MM.1S (cell line): ENCODE results near the gene ACE.

Source experiments
- EZH2 ChIP-seq: fragments of 300-600 bp; sonication (generic); optimal IDR thresholded peaks from 2 replicates; pipeline ENCODE3; 2017; ENCODE audit warnings: low read depth, mild to moderate bottlenecking, antibody characterized with exemption, low read length, mixed read lengths
- TF ChIP-seq, protein P1 (sequence below): fragments of 300-600 bp; sonication (generic); IDR thresholded peaks from 2 replicates; pipeline ENCODE4 v1.5.1; 2016; ENCODE audit warnings: antibody characterized with exemption, low read length, mixed read lengths

DNA sequence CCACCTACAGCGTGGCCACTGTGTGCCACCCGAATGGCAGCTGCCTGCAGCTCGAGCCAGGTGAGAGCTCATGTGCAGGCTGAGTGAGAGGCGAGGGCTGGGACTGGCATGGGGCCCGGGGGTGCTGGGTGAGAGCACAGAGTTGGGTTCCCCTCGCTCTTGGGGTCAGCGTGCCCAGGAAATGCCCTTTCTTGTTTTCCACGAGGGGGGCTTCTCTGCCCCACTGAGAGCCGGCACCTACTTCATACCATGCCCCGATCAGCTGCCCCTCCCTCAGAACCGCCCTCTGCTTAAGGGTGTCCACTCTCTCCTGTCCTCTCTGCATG is 10.1 kb downstream of the ACE start:
- TF ChIP-seq EZH2 = no peak
- TF ChIP-seq, protein P1, sequence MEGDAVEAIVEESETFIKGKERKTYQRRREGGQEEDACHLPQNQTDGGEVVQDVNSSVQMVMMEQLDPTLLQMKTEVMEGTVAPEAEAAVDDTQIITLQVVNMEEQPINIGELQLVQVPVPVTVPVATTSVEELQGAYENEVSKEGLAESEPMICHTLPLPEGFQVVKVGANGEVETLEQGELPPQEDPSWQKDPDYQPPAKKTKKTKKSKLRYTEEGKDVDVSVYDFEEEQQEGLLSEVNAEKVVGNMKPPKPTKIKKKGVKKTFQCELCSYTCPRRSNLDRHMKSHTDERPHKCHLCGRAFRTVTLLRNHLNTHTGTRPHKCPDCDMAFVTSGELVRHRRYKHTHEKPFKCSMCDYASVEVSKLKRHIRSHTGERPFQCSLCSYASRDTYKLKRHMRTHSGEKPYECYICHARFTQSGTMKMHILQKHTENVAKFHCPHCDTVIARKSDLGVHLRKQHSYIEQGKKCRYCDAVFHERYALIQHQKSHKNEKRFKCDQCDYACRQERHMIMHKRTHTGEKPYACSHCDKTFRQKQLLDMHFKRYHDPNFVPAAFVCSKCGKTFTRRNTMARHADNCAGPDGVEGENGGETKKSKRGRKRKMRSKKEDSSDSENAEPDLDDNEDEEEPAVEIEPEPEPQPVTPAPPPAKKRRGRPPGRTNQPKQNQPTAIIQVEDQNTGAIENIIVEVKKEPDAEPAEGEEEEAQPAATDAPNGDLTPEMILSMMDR = no peak
